NCI-H2107 treated with DMSO at 0.1 percent for 48 hours (cell line): ENCODE data around the gene CABLES2.
"Not testable (repeated sequence)": the region's sequence is repeated elsewhere in the genome, so short reads cannot be mapped to it uniquely, and the experiment has no call there.

Source experiments
- DNase-seq: peaks from one replicate; lab custom pipeline; 2025; ENCODE audit not compliant: unreplicated experiment; lab: John Stamatoyannopoulos, UW

The CABLES2 gene

GRCh38 chr20:62390317-62391164, 16.5 kb downstream of the CABLES2 start:
- no peak for DNase-seq

DNA sequence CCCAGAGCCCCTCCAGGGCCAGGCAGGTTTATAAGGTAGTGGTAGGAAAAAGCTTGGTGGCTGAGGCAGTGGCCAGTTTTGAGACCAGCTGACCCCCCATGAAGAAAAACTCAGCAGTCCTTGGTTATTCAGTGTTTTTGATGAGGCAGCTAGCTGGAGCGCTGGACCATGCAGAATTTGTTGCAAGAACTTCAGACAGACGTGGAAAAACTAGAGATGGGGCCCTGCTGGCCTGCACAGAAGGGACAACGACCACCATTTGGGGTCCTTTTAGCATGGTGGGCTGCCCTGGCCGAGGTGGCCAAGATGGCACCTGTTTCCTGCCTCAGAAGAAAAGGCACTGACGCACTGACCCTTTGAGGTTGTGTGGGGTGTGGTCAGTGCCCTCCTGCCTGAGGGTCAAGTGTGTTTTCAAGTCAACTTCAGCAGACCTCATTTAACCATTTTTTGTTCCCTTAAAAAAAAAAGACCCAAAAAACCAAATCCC, 17.4 kb downstream of the CABLES2 start:
- DNase-seq = no peak

DNA sequence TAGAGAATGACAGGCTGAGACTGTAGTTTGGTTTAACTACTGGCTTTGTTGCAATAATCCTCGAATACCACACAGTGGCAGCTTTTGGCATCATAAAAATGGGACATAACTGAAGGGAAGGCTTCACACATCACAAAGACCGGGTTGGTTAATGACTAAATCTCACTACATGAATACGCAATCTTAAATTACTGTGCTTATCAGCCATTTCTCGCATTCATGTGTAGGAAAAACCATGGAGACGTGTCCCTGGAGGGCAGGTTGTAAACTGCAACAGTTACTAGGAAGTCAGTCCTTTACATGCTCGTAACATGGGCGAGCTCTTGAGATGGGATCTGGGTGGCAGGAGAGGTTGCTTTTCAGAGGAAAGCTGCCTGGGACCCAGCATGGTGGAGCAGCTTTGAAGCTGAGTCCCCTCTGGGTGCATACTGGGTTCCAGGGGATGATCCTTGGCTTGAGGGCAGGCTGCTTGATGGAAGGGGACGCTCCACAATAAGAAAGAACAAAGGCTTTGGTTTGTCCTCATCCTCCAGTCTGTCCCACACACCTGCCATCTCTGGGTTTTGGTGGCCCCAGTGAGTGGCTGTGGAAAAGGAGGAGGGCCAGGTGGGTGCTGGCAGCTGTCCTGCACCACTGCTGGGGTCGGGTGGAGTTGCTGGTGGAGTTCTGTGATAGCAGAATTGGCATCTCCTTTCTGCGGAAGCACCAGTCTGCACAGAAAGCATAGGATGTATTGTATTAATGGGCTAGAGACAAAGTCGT, 18.1 kb downstream of the CABLES2 start:
- DNase-seq = no peak

GRCh38 chr20:62387933-62388635, 19.0 kb downstream of the CABLES2 start:
- no peak for DNase-seq

DNA sequence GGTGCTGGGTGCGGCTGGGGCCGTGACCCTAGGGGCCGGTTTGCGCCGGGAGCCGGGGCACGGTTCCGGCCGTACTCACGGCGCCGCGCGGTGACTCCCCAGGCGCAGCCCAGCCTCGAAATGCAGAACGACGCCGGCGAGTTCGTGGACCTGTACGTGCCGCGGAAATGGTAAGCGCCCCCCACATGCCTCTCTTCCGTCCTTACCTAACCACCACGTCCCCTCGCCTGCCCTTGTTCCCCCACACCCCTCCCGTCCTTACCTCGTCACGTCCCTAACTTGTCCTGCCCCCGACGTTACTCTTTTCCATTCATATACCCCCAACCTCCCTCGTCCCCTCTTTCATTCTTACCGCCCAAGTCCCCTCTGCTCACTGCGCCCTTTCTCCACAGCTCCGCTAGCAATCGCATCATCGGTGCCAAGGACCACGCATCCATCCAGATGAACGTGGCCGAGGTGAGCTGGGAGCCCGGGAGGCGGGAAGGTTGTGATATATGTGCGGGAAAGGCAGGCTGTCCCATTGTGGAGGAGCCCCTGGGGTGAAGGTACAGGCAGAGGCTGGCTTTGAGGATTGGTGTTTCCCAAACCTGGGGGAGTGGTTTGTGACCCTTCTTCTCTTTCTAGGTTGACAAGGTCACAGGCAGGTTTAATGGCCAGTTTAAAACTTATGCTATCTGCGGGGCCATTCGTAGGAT, 19.7 kb downstream of the CABLES2 start:
- DNase-seq = no peak

- peak; percentile 85 for DNase-seq
Observed at GRCh38 chr20:62386383-62387218, 20.5 kb downstream of the CABLES2 start, which contains the start of gene RPS21. TSS of gene RPS21 (plus strand) at chr20:62387103. CDS start at chr20:62387339, 236 bp downstream.

DNA sequence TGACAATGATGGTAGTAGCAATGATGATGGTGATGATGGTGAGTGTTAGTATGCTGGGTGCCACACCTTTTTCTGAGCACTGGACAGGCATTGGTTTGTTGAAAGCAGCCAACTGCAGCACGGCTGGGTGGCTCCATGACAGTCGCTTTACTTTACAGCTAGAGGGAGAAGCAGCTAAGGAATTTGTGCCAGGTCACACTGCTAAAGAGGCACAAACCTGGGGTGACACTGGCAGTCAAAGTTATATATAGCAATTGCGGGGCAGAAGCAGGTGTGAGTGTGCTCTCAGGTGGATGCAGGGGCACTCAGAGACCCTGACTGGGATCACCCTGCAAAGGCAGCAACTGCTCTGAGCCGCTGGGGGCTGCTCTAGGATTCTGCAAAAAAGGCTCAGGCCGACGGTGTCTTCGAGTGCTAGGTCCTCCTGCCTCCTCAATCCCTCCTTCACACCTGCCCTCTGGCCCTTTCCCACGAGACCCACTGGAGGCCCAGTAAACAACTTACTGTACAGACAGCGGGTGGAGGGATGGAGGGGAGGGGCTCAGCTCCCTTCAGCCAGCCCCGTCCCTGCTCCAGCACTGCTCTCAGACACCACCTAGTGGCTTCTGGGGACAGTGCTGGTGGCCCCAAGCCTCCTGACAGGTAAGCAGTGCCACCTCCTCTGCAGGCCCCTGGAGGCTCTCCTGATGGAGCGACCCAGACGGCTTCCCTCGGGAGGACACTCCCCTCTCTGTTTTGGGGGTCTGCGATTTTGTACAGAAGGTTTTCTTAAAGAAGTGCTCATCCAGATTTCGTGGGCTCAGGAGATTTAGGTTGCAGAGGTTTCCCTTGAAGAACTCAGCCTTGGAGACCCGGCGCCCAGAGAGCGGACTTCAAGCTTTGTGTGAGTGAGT, 24.5 kb downstream of the CABLES2 start:
- peak; percentile 57 for DNase-seq

GRCh38 chr20:62381842-62382241, 25.2 kb downstream of the CABLES2 start:
- DNase-seq = no peak

DNA sequence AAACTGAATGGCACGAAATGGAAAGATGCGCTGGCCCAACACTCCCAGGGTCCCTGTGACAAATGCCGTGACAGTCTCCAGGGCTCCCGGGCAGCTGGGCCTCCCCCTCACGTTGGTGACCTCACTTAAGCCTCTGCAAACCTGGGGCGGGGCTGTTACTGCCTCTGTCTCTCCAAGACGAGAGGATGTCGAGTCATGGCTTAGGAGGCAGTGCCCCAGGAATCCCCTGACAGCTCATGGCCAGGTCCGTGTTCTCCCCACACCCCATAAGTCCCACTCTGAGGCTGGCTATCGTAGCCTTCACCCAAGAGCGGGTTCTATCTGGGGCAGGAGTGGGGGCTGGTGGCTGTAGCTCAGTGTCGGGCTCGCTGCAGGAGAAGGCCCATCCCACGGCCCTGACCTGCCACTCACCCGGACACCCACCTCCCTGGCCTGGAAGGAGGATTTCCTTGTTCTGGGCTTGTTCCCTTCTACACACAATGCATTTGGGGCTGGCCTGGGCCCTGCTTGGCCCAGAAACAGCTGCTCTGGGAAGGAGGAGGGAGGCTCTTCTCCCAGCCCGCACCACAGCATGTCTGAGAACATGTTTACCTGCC, 25.8 kb downstream of the CABLES2 start:
- no peak for DNase-seq

- DNase-seq = no peak
Observed at GRCh38 chr20:62378215-62378614, 28.9 kb downstream of the CABLES2 start.

DNA sequence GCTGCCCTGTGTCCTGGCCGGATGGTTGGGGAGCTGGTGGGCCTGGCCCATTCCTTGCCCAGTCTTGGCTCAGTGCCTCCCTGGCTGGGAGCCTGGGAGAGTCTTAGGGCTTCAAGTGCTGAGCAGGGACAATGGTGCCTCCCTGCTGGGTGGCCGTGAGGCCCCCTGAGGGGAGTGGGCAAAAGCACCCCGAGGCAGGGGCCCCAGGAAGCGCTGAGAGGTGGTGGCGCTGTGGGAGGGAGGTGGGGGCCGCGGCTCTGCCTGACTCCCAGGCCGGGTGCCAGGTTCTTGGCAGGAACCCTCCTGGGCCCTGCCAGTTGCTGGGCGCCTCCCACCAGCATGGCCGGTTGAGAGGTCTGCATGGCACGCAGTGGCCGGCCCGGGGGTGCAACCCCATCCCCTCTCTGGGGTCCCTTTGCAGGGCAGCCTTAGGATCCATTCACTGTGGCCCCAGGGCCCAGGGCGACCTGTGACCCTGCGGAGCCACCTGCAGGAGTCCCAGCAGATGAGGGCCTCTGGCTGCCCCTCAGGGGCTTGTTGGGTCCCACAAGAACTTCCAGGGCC, 29.4 kb downstream of the CABLES2 start:
- no peak for DNase-seq

- DNase-seq = no peak
Observed at GRCh38 chr20:62377064-62377461, 30.0 kb downstream of the CABLES2 start.

DNA sequence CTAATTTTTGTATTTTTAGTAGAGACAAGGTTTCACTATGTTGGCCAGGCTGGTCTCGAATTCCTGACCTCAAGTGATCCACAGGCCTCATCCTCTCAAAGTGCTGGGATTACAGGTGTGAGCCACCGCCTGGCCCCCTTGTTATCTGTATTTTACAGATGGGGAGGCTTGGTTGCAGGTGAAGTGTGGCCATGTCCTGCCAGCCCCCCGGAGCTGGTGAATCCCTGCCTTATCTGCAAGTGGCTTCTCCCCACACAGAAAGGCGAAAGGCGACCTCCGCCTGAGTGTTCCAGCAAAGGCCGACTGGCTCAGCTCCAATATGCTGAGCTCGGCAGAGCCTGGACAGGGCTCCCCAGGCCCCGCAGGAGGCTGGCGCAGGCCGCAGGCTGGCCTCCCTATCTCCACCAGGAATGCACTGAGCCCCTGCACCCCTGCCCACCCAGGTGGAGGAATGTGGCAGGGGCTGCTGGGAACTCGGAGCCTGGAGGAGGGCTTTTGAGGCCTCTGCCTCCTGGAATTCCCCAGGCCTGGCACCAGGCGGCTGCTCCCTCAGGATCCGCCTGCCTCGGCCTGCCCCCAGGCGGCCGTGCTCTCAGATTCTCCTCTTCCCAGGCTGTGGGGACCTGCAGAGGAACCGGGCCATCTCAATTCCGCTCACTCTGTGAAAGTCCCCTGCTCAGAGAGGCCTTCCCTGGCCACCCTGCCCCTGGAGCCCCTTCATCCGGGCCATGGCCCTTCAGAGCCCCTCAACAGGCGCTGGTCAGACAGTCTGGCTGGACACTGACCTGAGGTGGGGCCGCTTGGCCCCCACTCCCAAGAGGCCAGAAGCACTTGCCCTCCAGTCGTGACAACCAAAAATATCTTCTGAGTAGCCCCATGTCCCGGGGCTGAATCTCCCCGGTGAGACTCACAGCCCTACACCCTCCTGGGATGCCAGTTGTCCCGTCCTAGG, 30.7 kb downstream of the CABLES2 start:
- no peak for DNase-seq

DNA sequence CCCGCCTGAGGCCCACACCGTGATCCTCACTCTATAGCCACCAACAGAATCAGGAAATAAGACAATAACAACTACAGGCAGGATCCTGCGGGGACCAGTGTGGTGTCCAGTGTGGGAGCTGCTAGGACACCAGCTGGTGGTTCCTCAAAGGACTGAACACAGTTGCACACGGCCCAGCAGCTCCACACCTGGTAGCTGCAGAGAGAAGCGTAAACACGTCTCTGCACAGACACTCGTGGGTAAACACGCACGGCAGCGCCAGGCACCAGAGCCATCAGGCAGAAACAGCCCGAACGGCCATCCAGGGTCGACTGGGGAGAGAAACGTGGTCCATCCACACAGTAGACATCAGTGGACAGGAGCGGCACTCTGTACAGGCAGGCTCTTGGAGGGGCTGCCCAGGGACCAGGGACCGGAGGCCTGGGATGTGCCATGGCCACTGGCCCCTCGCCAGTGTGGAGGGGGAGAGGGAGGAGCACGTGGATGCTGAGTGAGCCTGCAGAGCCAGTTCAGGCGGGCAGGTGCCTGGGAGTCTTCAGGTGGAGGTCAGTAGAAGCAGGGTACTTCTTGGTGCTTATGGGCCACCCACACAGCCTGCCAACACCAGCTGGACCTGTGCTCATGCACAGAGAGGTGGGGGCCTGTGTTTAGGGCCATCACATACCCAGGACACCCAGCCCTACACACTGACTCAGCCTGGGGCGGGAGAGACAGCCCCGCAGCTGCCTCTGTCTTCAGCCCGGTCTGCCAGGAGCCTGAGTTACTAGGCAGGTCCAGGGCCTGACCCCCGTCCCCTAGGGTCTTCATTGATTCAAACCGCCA, 32.5 kb downstream of the CABLES2 start:
- no peak for DNase-seq

DNA sequence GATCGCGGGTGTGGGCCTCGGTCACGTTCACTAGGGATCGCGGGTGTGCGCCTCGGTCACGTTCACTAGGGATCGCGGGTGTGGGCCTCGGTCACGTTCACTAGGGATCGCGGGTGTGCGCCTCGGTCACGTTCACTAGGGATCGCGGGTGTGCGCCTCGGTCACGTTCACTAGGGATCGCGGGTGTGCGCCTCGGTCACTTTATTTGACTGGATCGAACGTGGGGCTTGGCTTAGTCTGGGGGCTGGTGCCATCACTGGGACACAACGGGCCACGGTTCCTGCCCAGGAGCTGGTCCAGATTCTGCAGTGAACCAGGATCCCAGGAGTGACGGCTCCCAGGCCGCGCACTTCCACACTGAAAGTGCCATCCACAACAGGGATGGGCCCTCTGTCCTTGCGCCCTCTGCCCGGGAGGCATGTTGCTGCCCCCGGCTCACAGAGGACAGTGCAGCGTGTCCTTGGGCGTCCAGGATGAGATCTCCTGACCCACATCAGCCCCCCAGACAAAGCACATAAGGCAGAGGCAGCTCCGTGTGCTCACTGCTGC, 33.4 kb downstream of the CABLES2 start:
- DNase-seq = not testable (repeated sequence)
